Fibroblast of lung (primary cell): Measurements from ENCODE around the gene MACF1. TPM values are rescaled to one million over a fixed set of nuclear protein-coding genes. Genes with fewer than 3 reads are reported as not detected.
"Not testable (repeated sequence)": the region's sequence is repeated elsewhere in the genome, so short reads cannot be mapped to it uniquely, and the experiment has no call there.

Experiments
- DNase-seq, 2 donors: peaks; one replicate each; pipeline versions ENCODE4 v3.0.0 to v3.0.0-alpha.2; 2010; ENCODE audit warnings: low read depth in 2 of 2
- H2AFZ ChIP-seq: 2 replicates; pipeline ENCODE4 v1.5.1; 2012; ENCODE audit warnings: low read length, control low read depth, inconsistent platforms
- H3K27ac ChIP-seq: 2 replicates; pipeline ENCODE4 v1.5.1; 2011; ENCODE audit warnings: low read length, control low read depth; ENCODE audit not compliant: insufficient read depth
- H3K27me3 ChIP-seq: 2 replicates; pipeline ENCODE4 v1.5.1; 2011; ENCODE audit warnings: mild to moderate bottlenecking, low read length; ENCODE audit not compliant: control insufficient read depth, insufficient read depth
- H3K36me3 ChIP-seq: 2 replicates; pipeline ENCODE4 v1.5.1; 2011; ENCODE audit warnings: low read length; ENCODE audit not compliant: control insufficient read depth, insufficient read depth
- H3K4me1 ChIP-seq: 2 replicates; pipeline ENCODE4 v1.5.1; 2011; ENCODE audit warnings: low read length; ENCODE audit not compliant: control insufficient read depth, insufficient read depth; ENCODE audit errors: extremely low read depth
- H3K4me2 ChIP-seq: 2 replicates; pipeline ENCODE4 v1.5.1; 2011; ENCODE audit warnings: low read length, control low read depth; ENCODE audit not compliant: insufficient read depth; ENCODE audit errors: extremely low read depth
- H3K4me3 ChIP-seq, 4 experiments: fragments of 200-600 bp in 1 of 4; sonication (generic) in 1 of 4; replicated peaks in 1 of 4; 2 replicates each; pipeline ENCODE4 v1.5.1; 2011 to 2016; ENCODE audit warnings: low read length in 4 of 4, low read depth in 3 of 4, mild to moderate bottlenecking in 3 of 4, control low read depth in 2 of 4, inconsistent platforms in 1 of 4, mixed read lengths in 1 of 4; ENCODE audit not compliant: insufficient read depth in 1 of 4; ENCODE audit errors: control extremely low read depth in 1 of 4
- H3K79me2 ChIP-seq: 2 replicates; pipeline ENCODE4 v1.5.1; 2012; ENCODE audit warnings: mild to moderate bottlenecking, low read length, inconsistent platforms; ENCODE audit not compliant: control insufficient read depth, insufficient read depth
- H3K9ac ChIP-seq: 2 replicates; pipeline ENCODE4 v1.5.1; 2011; ENCODE audit warnings: mild to moderate bottlenecking, low read length, control low read depth; ENCODE audit not compliant: insufficient read depth
- H3K9me3 ChIP-seq: 2 replicates; pipeline ENCODE4 v1.5.1; 2012; ENCODE audit warnings: low read depth, low read length; ENCODE audit not compliant: control insufficient read depth, insufficient read depth
- H4K20me1 ChIP-seq: 2 replicates; pipeline ENCODE4 v1.5.1; 2011; ENCODE audit warnings: low read length; ENCODE audit not compliant: control insufficient read depth, insufficient read depth; ENCODE audit errors: extremely low read depth
- EZH2 ChIP-seq: IDR thresholded peaks from 2 replicates; pipeline ENCODE4 v1.5.1; 2012; ENCODE audit warnings: low read length, control low read depth, mild to moderate bottlenecking; ENCODE audit errors: missing control alignments
- polyA plus RNA-seq, 2 donors: library from polyadenylated mRNA; depleted of rRNA in 1 of 2; stranded (reverse) in 1 of 2; unstranded in 1 of 2; fragments of >200 nt; gene quantifications; 2 replicates each; pipeline ENCODE4 v1.2.1, GENCODE V29; 2011 to 2012; ENCODE audit warnings: missing spikeins in 1 of 2
- total RNA-seq: library from RNA; depleted of rRNA; stranded (reverse); fragments of >200 nt; gene quantifications from 2 replicates; pipeline ENCODE4 v1.2.1, GENCODE V29; 2014
- TF ChIP-seq, protein P1 (sequence below), 2 donors: IDR thresholded peaks in 1 of 2; conservative IDR thresholded peaks in 1 of 2; 1 replicate in 1 of 2; 2 replicates in 1 of 2; pipeline ENCODE4 v1.5.1; 2011 to 2012; ENCODE audit warnings: low read length in 2 of 2, control low read depth in 1 of 2, inconsistent platforms in 1 of 2, low read depth in 1 of 2, mild to moderate bottlenecking in 1 of 2

Gene MACF1
- total and polyA plus RNA-seq, 2 donors (not counting 1 experiment from before 2014, with no cell fraction given), result 178 to 414 TPM

DNA sequence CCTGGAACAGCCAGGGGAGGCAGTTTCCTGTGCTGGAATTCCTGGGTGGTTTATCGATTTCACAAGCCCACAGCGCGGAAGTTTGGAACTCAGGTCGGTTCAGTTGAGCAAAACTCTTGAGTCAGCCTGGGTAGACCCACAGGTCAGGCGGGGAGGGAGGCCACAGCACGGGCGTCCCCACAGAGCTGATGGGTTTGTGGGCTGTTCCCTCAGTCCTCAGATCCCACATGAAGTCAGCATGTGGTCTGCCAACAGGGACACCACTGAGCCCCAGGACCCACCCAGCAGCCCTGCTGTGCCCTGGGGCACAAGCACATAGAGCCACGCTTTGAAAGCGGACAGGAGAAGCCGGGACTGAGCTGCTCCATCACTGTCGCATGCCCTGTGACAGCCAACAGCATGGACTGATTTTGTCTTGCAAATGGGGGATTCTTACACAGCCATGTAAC is 304.4 kb downstream of the MACF1 start:
- peak; percentile 47 to 56 for DNase-seq
- Histone ChIP-seq H3K9me3 (no peaks in the 10 kb centered on the region), H2AFZ (peak overlapping the region; percentile 46), H3K4me2 (no peak overlapping the region), H3K9ac (no peak overlapping the region), H3K79me2 (no peaks in the 10 kb centered on the region), H3K27ac (peak overlapping the region; percentile 16), H3K36me3 (no peaks in the 10 kb centered on the region), H3K27me3 (no peaks in the 10 kb centered on the region), H3K4me3 (no peak overlapping the region), H3K4me1 (peaks cover 3% of the 10 kb centered on the region), H4K20me1 (no peaks in the 10 kb centered on the region)
- TF ChIP-seq, protein P1, sequence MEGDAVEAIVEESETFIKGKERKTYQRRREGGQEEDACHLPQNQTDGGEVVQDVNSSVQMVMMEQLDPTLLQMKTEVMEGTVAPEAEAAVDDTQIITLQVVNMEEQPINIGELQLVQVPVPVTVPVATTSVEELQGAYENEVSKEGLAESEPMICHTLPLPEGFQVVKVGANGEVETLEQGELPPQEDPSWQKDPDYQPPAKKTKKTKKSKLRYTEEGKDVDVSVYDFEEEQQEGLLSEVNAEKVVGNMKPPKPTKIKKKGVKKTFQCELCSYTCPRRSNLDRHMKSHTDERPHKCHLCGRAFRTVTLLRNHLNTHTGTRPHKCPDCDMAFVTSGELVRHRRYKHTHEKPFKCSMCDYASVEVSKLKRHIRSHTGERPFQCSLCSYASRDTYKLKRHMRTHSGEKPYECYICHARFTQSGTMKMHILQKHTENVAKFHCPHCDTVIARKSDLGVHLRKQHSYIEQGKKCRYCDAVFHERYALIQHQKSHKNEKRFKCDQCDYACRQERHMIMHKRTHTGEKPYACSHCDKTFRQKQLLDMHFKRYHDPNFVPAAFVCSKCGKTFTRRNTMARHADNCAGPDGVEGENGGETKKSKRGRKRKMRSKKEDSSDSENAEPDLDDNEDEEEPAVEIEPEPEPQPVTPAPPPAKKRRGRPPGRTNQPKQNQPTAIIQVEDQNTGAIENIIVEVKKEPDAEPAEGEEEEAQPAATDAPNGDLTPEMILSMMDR (conservative IDR thresholded peaks at IDR 0.05 in 1 of 2, IDR thresholded peaks at IDR 0.05 in 1 of 2; ENCODE audit: low read depth in 1 of 2, low read length in 2 of 2), result no peak
- no peak for TF ChIP-seq EZH2

DNA sequence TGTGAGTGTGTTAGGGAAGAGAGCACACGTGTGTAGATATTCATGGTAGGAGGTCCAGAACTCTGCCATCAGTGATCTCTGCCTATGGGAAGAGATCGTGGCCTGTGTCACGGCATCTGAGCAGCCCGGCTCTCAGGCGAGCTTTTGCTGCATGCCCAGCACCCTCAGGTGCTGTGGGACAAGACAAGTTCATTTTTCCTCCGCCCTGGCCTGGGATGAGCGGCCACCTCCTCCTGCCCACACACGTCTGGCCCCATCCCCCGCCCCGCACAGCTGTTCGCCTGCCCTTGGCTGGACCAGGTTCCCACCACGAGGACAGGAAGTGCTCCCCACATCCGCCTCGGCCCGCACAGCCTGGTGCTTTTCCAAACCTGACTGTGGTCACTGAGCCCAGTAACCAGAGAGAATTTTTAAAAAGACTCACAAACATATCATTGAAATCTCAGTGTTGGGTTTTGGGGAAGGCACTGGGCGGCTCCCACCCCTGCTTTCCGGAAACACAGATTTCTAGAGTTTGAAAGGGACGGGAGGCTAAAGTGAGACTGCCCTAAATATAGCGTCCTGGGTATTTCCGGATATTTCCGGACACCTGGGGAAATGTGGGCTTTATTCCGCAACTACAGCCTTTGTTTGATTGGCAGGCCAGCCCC is 305.0 kb downstream of the MACF1 start:
- TF ChIP-seq, protein P1 (conservative IDR thresholded peaks at IDR 0.05 in 1 of 2, IDR thresholded peaks at IDR 0.05 in 1 of 2; ENCODE audit: low read depth in 1 of 2, low read length in 2 of 2), result no peak
- peak; percentile 31 to 62 for DNase-seq

DNA sequence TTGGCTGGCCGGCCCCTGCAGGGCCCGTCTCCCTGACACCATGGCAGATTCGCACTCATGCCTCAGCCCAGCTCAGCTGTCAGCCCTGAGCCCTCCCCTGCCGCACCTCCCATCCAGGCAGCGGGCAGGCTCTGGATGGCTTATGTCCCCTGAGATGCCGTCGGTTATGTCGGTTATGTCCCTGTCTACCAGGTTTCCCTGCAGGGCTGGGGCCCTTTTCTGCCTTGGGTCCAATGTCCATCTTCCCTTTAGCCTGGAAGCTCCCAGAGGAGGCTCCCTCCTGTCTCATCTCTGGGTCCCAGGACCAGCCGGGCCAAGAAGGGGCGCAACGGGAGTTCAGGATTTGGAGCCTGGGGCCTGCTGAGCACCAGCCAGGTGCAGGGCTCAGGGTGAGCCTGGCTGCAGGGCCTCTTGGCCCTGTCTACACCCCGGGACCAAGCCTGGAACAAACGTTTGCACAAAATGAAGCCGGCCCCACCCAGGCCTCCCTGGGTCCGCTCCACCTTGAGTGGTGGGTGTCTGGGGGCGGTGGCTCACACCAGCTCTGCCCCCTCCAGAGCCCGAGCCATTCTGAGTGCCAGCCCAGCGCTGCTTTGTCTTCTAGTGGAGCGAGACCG is 306.2 kb downstream of the MACF1 start:
- not testable (repeated sequence) for H3K27ac ChIP-seq, H3K27me3 ChIP-seq, H3K36me3 ChIP-seq, H3K4me1 ChIP-seq, H3K4me2 ChIP-seq, H4K20me1 ChIP-seq, H3K9ac ChIP-seq, H2AFZ ChIP-seq, DNase-seq, H3K9me3 ChIP-seq, H3K79me2 ChIP-seq, H3K4me3 ChIP-seq

More for the DNA sequence above, 305.0 kb downstream of the MACF1 start:
- Histone ChIP-seq H3K36me3 (no peaks in the 10 kb centered on the region), H4K20me1 (no peaks in the 10 kb centered on the region), H3K27me3 (no peaks in the 10 kb centered on the region), H3K9ac (no peak overlapping the region), H3K4me1 (peaks cover 3% of the 10 kb centered on the region), H3K9me3 (no peaks in the 10 kb centered on the region), H3K27ac (peak overlapping the region; percentile 16), H3K4me2 (no peak overlapping the region), H3K79me2 (no peaks in the 10 kb centered on the region), H3K4me3 (no peak overlapping the region), H2AFZ (peak overlapping the region; percentile 46)

DNA sequence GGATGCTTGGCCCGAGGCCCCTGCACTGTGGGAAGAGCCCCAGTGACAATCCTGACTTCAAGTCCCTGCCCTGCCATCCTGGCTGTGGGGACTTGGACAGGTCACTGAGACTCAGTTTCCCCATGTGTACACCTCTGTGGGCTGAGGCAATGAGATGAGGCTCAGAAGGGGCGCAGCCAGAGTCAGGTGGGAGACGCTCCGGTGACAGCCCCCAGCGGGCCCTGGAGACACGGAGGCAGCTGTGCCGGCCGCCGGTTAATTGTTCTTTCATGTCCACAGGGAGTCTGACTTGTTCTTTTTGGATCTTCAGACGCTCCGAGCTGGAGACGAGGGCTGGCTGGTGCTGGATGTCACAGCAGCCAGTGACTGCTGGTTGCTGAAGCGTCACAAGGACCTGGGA is 307.0 kb downstream of the MACF1 start:
- H3K9ac ChIP-seq, H3K36me3 ChIP-seq, H3K4me2 ChIP-seq, H3K27ac ChIP-seq, H3K79me2 ChIP-seq, DNase-seq, H3K27me3 ChIP-seq, H4K20me1 ChIP-seq, H3K9me3 ChIP-seq, H3K4me3 ChIP-seq, H3K4me1 ChIP-seq, H2AFZ ChIP-seq: not testable (repeated sequence)

DNA sequence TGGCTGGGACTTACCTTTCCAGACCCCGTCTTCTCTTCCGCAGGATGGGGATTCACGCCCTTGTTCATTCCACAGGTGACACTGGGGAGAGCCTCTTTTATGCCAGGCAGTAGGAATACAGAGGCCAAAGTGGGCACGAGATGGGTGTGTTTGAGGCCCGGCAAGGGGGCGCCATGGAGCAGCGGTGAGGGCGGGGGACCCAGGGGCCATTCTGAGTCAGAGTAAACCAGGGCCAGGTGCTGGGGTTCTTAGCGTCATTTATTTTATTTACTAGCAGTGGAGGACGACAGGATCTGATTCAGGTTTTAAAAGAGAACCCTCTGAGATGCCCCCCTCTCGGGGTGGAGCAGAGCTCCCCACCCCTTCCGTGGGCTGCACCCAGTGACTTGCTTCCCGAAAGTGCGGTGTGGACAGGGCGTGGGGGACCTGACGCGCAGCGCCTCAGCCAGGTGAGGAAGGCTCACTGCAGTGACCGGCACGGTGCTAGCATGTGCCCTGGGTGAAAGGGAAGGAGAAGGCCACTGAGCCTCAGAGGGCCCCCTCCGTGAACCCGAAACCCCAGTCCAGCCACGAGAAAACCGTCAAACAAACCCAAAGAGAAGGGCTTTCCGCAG is 307.8 kb downstream of the MACF1 start:
- H4K20me1 ChIP-seq, H3K4me1 ChIP-seq, H3K79me2 ChIP-seq, H3K4me3 ChIP-seq, H3K9ac ChIP-seq, H3K36me3 ChIP-seq, H3K4me2 ChIP-seq, DNase-seq, H3K27me3 ChIP-seq, H2AFZ ChIP-seq, H3K27ac ChIP-seq, H3K9me3 ChIP-seq: not testable (repeated sequence)
